ENCODE measurements around the gene EXOC8. TPM values are rescaled to one million over a fixed set of nuclear protein-coding genes. Genes with fewer than 3 reads are reported as not detected.

The EXOC8 gene
- total and polyA plus RNA-seq, 2 of the 13 experiments (the other 11 are each of a cell fraction or from before 2014, with no cell fraction given): 2.1 to 7.9 TPM

- TF ChIP-seq ETV6 (CRISPR knock-in tag; conservative IDR thresholded peaks at IDR 0.05) (0 out of 2 replicates have a peak, but pooled peaks have one; percentile 18), ZNF20 (CRISPR knock-in tag; IDR thresholded peaks at IDR 0.05) (0 out of 2 replicates have a peak, but pooled peaks have one; percentile 54), NFYB (CRISPR knock-in tag; IDR thresholded peaks at IDR 0.05) (0 out of 2 replicates have a peak, but pooled peaks have one; percentile 18), ZBTB40 (IDR thresholded peaks at IDR 0.05) (no peak), ZBTB40 (CRISPR knock-in tag; IDR thresholded peaks at IDR 0.05) (peak; percentile 42; the same call in 1 of the 2 replicates), KMT2A (CRISPR knock-in tag; IDR thresholded peaks at IDR 0.05) (peak; percentile 91; the same call in 1 of the 2 replicates), GATA4 (IDR thresholded peaks at IDR 0.05; ENCODE audit: borderline replicate concordance, low read depth) (no peak), ZNF160 (CRISPR knock-in tag; IDR thresholded peaks at IDR 0.05) (no peak), ZNF773 (CRISPR knock-in tag; IDR thresholded peaks at IDR 0.05; ENCODE audit: borderline replicate concordance) (no peak), NKX3-1 (CRISPR knock-in tag; IDR thresholded peaks at IDR 0.05) (no peak), HNRNPLL (IDR thresholded peaks at IDR 0.05; ENCODE audit: low read depth, low read length, poor library complexity, severe bottlenecking) (peak; percentile 70), HOXA9 (CRISPR knock-in tag; IDR thresholded peaks at IDR 0.05; ENCODE audit: borderline replicate concordance) (peak; percentile 83; the same call in 1 of the 2 replicates), TOPORS (CRISPR knock-in tag; IDR thresholded peaks at IDR 0.05) (0 out of 2 replicates have a peak, but pooled peaks have one; percentile 27), CCAR2 (optimal IDR thresholded peaks at IDR 0.05; ENCODE audit: low read depth, low read length) (no peak), PLRG1 (conservative IDR thresholded peaks at IDR 0.05) (no peak), CHD2 (IDR thresholded peaks at IDR 0.05; ENCODE audit: low read depth, low read length) (peak; percentile 97), HNF1B (CRISPR knock-in tag; IDR thresholded peaks at IDR 0.05) (peak; percentile 90), ZNF34 (CRISPR knock-in tag; IDR thresholded peaks at IDR 0.05; ENCODE audit: borderline replicate concordance) (peak; percentile 35; the same call in 1 of the 2 replicates), GABPA (IDR thresholded peaks at IDR 0.05; ENCODE audit: low read depth, low read length) (no peak), GABPA (CRISPR knock-in tag; IDR thresholded peaks at IDR 0.05; ENCODE audit: low read depth) (peak; percentile 72)
These were observed at the start of gene EXOC8 (continued) for GRCh38 chr1:231337472-231338269.

Measured in HepG2 (cell line).